AG04450 (cell line): Measurements from ENCODE around the gene ADAMTS17. TPM values are rescaled to one million over a fixed set of nuclear protein-coding genes. Genes with fewer than 3 reads are reported as not detected.

Experiments used
- CTCF ChIA-PET: fragments of 300-600, 350-600 bp; formaldehyde crosslinking; extraction: SDS; loops from one replicate; lab custom pipeline; 2022; ENCODE audit warnings: antibody characterized with exemption, inconsistent platforms; lab: Charles Lee
- POLR2A ChIA-PET: fragments of 350-600 bp; formaldehyde crosslinking; extraction: SDS; loops from one replicate; lab custom pipeline; 2021; ENCODE audit warnings: antibody characterized with exemption, inconsistent platforms; lab: Yijun Ruan, JAX
- DNase-seq: peaks from one replicate; pipeline ENCODE4 v3.0.0-alpha.2; 2011; ENCODE audit warnings: low read depth, low spot score
- H3K27ac ChIP-seq: one replicate; pipeline ENCODE4 v1.5.1; 2012; ENCODE audit warnings: low read depth, low read length, control low read depth
- H3K27me3 ChIP-seq: one replicate; pipeline ENCODE4 v1.6.0; 2012; ENCODE audit warnings: low read length; ENCODE audit not compliant: control insufficient read depth, insufficient read depth
- H3K4me3 ChIP-seq: 2 replicates; pipeline ENCODE4 v1.5.1; 2011; ENCODE audit warnings: mild to moderate bottlenecking, low read depth, low read length, control low read depth
- H3K9me3 ChIP-seq: 2 replicates; pipeline ENCODE4 v1.5.1; 2012; ENCODE audit warnings: low read length; ENCODE audit not compliant: control insufficient read depth, insufficient read depth
- polyA plus RNA-seq: library from polyadenylated mRNA; depleted of rRNA; stranded (reverse); fragments of >200 nt; gene quantifications from 2 replicates; pipeline ENCODE4 v1.2.3, GENCODE V29; 2011
- TF ChIP-seq, protein P1 (sequence below): IDR thresholded peaks from 2 replicates; pipeline ENCODE4 v1.5.1; 2011; ENCODE audit warnings: low read depth, low read length, control low read depth, inconsistent platforms

The ADAMTS17 gene
- polyA plus RNA-seq, 1 experiment = 0.06 TPM

GRCh38 chr15:100052716-100053473 is 288.9 kb downstream of the ADAMTS17 start:
- CTCF ChIA-PET = no interaction called here
- Histone ChIP-seq H3K9me3 (peaks cover 10% of the 10 kb centered on the region), H3K27me3 (peaks cover 2% of the 10 kb centered on the region), H3K4me3 (no peak overlapping the region), H3K27ac (no peak overlapping the region)
- POLR2A ChIA-PET = no interaction called here
- DNase-seq = no peak
- TF ChIP-seq, protein P1, sequence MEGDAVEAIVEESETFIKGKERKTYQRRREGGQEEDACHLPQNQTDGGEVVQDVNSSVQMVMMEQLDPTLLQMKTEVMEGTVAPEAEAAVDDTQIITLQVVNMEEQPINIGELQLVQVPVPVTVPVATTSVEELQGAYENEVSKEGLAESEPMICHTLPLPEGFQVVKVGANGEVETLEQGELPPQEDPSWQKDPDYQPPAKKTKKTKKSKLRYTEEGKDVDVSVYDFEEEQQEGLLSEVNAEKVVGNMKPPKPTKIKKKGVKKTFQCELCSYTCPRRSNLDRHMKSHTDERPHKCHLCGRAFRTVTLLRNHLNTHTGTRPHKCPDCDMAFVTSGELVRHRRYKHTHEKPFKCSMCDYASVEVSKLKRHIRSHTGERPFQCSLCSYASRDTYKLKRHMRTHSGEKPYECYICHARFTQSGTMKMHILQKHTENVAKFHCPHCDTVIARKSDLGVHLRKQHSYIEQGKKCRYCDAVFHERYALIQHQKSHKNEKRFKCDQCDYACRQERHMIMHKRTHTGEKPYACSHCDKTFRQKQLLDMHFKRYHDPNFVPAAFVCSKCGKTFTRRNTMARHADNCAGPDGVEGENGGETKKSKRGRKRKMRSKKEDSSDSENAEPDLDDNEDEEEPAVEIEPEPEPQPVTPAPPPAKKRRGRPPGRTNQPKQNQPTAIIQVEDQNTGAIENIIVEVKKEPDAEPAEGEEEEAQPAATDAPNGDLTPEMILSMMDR = no peak

DNA sequence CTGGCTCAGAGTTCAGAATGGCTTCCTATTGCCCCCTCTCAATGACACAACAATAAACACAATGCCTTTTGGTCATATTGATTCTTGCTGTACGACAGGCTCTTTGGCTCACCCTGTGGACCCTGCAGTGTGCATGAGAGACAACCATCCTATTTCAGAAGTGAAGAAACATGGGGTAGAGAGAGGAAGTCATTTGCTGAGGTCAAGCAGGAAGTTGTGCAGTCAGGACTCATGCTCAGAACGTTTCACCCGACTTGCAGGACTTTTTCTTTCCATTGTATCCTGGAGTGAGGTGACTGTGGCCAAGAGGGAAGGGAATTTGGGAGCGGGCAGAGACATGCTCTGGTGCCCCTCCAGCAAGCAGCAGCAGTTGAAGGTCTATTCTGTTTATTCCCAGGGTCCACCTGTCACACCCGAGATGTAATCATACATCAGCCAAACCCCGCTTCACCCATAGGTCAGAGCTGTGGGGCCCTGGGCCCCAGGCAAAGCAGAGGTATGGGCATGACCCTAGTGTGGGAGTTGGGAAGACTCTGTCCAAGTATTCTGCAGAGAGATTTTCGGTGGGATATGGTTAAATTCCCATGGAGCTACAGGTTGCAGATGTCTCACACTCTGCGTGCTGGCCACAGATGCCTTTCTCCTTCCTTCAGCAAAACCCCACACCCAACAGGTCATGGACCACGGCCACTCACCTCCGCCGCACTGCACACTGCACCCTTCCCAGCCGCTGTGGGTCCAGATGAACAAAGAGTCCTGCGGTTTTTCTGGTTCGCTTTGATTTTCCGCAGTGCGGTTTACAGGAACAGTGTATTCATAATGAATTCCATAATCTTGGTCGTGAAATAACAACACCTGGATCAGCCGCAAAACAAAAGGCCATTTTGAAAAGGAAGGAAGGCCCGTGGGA is 290.6 kb downstream of the ADAMTS17 start:
- ChIA-PET CTCF (no interaction called here), POLR2A (no interaction called here)
- Histone ChIP-seq H3K4me3 (no peak overlapping the region), H3K27ac (no peak overlapping the region), H3K27me3 (no peaks in the 10 kb centered on the region), H3K9me3 (peaks cover 3% of the 10 kb centered on the region; the same call in 1 of the 2 replicates)
- no peak for DNase-seq
- TF ChIP-seq, protein P1 = no peak

DNA sequence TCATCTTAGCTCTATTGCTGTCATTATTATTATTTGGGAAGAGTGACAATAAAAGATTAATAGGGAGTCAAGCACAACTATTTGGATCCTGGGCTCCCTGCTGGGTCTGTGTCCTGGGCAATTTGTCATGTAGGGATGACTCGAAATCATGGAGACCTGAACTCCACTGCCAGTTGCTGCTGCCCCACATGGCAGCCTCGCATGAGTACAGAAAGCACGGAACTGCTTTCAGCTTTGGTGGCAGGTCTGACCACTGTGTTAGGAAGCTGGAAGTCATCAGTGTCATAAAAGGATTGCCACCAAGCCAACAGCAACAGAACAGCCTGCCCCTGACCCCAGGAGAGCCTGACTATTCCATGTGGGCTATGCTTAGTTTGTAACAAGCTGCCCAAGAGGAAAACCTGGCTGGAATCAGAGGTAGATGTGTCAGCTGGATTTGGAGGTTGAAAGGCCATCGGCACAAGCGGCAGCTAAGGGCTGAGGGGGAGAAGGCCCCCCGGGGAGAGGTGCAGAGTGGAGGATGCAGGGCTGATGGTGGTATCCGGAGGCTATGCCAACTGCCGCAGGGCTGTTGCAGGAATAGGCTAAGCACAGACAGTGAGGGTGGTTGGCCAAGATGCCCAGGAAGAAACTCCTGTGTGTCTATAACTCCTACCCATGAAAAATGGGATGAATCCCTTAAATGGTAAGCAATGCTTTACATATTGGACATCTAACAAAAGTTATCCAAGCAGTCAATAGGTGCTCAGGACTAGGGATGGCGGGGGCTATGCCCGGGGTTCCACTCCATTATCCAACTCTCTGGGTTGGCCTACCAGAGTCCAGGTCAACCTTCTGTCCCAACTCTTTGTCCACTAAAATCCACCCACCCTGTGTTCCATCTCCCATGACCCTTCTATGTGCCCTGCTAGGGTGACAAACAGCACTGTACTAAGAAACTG is 291.6 kb downstream of the ADAMTS17 start:
- Histone ChIP-seq H3K27ac (no peak overlapping the region), H3K4me3 (no peak overlapping the region), H3K27me3 (no peaks in the 10 kb centered on the region), H3K9me3 (peaks cover 3% of the 10 kb centered on the region; the same call in 1 of the 2 replicates)
- DNase-seq = no peak
- POLR2A ChIA-PET = no interaction called here
- CTCF ChIA-PET = no interaction called here
- TF ChIP-seq, protein P1 = no peak

DNA sequence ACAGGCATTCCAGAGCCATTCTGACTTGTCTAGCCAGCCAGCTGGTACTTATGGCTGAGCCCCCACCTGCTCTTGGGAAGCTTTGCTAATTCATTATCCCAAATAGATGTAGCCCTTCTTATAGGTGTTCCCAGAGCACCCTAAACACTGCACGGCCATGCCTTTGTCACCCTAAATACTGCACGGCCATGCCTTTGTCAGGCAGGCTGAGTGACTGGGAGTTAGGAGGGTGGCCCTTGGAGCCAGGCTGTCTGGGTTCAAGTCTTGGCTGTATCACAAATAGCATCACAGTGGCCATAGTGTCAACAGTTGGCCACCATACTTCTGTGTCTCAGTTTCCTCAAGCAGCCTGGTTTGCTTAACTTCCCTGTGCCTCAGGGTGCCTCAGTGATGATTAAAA is 292.3 kb downstream of the ADAMTS17 start:
- H3K4me3 ChIP-seq = no peak overlapping the region
- TF ChIP-seq, protein P1 = no peak
- H3K9me3 ChIP-seq = peaks cover 3% of the 10 kb centered on the region; the same call in 1 of the 2 replicates
- DNase-seq = no peak
- H3K27me3 ChIP-seq = no peaks in the 10 kb centered on the region
- no peak overlapping the region for H3K27ac ChIP-seq
- ChIA-PET CTCF (no interaction called here), POLR2A (no interaction called here)
